Stimulated activated CD4-positive, alpha-beta T cell treated with anti-CD3 and anti-CD28 coated beads, Interleukin-12 subunit alpha, Interleukin-12 subunit beta, amount 100 ng/mL, for 48 hours (primary cell): ENCODE data around the gene KIF4A.
"Not testable (repeated sequence)": the region's sequence is repeated elsewhere in the genome, so short reads cannot be mapped to it uniquely, and the experiment has no call there.

ENCODE experiments used
- DNase-seq, 3 donors: peaks; one replicate each; pipeline ENCODE4 v3.0.0-alpha.2; 2020; ENCODE audit warnings: low read depth in 2 of 3, low spot score in 1 of 3

The KIF4A gene, protein sequence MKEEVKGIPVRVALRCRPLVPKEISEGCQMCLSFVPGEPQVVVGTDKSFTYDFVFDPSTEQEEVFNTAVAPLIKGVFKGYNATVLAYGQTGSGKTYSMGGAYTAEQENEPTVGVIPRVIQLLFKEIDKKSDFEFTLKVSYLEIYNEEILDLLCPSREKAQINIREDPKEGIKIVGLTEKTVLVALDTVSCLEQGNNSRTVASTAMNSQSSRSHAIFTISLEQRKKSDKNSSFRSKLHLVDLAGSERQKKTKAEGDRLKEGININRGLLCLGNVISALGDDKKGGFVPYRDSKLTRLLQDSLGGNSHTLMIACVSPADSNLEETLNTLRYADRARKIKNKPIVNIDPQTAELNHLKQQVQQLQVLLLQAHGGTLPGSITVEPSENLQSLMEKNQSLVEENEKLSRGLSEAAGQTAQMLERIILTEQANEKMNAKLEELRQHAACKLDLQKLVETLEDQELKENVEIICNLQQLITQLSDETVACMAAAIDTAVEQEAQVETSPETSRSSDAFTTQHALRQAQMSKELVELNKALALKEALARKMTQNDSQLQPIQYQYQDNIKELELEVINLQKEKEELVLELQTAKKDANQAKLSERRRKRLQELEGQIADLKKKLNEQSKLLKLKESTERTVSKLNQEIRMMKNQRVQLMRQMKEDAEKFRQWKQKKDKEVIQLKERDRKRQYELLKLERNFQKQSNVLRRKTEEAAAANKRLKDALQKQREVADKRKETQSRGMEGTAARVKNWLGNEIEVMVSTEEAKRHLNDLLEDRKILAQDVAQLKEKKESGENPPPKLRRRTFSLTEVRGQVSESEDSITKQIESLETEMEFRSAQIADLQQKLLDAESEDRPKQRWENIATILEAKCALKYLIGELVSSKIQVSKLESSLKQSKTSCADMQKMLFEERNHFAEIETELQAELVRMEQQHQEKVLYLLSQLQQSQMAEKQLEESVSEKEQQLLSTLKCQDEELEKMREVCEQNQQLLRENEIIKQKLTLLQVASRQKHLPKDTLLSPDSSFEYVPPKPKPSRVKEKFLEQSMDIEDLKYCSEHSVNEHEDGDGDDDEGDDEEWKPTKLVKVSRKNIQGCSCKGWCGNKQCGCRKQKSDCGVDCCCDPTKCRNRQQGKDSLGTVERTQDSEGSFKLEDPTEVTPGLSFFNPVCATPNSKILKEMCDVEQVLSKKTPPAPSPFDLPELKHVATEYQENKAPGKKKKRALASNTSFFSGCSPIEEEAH

DNA sequence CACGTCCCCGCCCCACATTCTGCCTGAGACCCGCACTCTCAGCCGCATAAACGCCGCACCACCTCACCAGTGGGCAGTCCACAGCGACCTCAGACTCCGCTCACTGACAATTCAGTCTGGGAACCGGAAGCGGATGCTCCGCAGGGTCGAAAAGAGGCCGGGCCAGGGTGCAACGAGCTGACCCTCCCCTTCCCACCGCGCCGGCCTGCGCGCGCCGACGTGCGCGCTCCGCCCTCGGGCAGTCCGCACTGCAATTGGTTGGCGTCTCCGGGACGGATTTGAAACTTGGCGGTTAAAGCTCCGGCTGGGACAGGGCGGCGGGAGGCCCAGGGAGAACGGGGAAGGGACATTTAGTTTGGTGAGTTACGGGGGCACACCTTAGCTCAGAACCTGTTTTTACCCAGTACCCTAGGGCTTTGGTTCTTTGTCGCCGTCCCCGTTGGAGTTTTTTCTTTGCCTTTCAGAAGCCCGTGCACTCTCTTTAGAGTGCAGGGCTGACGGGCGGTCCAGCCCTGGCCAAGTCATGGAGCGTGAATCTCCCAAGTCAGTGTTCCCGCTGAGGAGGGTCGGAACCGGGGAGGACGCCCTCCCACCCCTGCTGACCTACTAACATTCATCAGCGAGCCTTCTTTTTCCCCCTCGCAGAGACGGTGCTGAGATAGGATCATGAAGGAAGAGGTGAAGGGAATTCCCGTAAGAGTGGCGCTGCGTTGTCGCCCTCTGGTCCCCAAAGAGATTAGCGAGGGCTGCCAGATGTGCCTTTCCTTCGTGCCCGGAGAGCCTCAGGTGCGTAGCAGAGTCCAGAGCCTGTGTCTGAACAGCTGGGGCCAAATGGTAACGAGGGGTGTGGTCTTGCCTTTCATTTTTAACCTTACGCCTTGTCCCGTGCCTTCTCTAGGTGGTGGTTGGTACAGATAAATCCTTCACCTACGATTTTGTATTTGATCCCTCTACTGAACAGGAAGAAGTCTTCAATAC lies at the start of gene KIF4A, which contains the start of gene PDZD11:
Gene KIF4A (plus strand): TSS at position 312 of the 978 bp plus-strand sequence. CDS start 355 bp downstream, at position 667.
Gene PDZD11 (minus strand): TSS at position 135 of the 978 bp plus-strand sequence. CDS start 586 bp downstream, outside the sequence.
- DNase-seq, result peak; percentile 61 to 70 (median 68)

DNA sequence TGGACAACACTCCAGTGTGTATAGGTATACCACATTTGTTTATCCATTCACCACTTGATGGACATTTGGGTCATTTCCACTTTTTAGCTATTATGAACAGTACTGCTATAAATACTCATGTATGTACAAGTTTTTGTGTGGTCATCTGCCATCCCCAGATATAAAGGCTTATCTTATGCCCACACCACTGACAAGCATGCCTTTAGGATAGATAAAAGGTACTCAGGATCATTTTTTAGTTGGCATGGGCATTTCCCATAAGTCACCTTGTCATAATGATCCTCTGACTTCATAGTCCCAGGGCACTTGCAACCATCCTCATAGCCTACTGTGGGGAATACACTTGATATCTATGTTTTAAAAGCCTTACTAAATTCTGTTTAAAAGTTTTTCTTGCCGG lies 49.2 kb upstream of the KIF4A start:
- no peak for DNase-seq

DNA sequence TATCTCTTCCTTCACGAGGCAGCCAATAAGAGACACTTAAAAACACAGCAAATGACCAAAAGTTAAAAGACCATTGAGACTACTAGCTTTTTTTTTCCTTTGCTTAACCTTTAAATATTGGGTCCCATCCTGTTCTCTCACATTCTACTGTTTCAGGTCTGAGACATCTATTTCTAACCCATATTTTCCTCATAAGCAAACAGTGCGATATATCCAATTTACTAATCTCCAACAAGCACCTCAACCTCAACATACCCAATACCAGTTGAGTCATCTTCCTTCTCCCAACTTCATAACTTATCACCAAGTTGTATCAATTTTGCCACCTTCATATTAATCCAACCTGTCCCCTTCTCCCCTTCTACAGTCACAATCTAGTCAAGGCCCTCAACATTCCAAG lies 48.4 kb upstream of the KIF4A start:
- no peak for DNase-seq

GRCh38 chrX:70243601-70244000 lies 46.3 kb upstream of the KIF4A start:
- not testable (repeated sequence) for DNase-seq

GRCh38 chrX:70244881-70245280 lies 45.0 kb upstream of the KIF4A start:
- no peak for DNase-seq

DNA sequence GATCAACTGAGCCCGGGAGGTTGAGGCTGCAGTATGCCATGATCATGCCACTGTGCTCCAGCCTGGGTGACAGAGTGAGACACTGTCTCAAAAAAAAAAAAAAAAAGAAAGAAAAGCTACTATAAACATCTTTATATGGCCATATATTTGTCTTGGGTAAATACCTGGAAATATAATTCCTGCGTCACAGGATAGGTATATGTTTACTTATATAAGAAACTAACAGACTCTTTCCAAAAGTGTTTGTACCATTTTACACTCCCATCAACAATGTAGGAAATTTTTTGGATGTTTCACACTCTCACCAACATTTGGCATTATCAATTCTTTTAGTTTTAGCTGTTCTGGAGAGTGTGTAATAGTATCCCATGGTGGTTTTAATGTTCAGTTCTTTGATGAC lies 42.7 kb upstream of the KIF4A start:
- no peak for DNase-seq

- no peak for DNase-seq
Measured at GRCh38 chrX:70252491-70252890, 37.4 kb upstream of the KIF4A start.

DNA sequence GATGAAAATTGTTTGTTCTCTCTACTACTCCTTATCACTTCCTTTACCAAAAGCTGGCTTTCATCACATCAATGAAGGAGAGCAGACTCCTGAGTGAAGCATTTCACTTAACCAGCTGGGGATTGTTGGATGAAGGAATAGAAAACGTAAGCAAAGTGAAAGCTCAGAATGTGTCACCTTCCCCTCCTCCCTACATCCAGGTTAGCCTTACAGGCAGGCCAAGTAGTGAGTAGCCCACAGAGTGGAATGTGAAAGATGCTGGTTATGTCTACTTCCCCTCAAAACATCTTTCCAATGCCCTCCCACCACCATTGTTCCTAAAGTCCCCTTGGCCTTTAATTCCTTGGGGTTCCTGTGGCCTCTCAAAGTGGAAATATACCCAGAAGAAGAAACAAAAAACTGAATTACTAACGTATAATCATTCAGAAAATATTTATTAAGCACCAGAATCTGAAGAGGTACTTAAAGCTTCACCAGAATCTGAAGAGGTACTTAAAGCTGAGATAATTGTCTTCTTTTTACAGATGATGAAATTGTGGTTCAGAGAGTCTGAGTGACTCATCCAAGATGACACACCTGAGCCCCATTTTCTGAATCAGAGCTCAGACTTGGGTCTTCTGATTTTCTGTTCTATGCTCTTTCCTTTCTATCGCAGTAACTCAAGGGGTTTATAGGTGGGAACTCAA lies 36.4 kb upstream of the KIF4A start:
- DNase-seq, result no peak

DNA sequence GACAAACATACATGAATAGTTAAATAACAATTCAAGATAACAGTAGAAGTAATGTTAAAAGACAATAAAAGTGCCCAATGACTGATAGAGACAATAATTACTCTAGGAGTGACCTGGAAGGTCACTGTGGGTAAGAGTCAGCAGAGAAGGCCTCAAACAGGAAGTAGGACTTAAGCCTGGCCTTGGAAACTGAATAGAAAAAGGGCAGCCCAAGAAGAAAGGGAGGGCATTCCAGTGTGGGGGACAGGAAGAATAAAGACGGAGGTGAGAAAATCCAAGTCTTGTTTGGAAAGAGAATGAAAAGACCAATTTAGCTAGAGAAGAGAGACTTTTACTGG lies 35.9 kb upstream of the KIF4A start:
- DNase-seq, result no peak

DNA sequence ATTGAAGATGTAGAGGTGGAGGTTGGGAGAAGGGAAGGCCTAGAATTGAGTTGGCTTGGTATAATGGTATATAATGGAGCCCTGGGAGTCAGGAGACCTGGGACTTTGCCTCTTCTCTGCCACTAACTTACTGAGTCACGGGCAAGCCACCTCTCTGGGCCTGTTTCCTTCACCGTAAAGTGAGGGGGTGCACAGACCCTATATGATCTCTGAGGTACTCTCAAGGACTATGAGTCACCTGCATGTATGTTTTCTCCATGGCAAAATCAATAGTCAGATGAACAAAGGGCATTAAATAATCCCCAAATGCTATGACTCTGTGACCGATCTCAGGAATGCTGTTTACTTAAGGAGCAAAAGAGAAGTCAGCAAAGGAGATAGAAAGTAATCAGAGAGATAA lies 35.0 kb upstream of the KIF4A start:
- DNase-seq, result no peak

GRCh38 chrX:70255452-70255851 lies 34.5 kb upstream of the KIF4A start:
- no peak for DNase-seq

- no peak for DNase-seq
Measured at GRCh38 chrX:70257423-70258288, 32.2 kb upstream of the KIF4A start.

DNA sequence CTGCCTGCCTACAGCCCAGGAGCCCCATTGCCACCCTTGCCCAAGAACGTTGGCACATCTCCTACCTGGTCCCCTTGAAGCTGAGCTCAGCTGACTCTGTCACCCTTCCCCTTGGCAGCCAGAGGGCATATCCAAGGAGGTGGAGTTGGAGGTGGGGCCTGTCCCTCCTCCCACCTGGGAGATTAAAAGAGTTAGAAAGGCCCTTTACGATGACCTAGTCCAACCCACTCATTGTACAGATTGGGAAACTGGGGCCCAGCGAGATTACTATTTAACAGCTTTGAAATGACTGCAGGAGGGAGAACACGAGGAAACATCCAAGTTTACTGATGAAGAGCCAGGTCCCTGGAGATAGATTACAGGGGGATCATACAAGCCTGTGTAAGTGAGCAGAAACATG lies 29.8 kb upstream of the KIF4A start, which contains the start of gene P2RY4:
Gene P2RY4 (minus strand): TSS at position 101 of the 400 bp plus-strand sequence. CDS start 580 bp downstream, outside the sequence.
- DNase-seq, result no peak

GRCh38 chrX:70262952-70263567 lies 26.8 kb upstream of the KIF4A start:
- DNase-seq, result peak; percentile 1 to 48 (median 5)

DNA sequence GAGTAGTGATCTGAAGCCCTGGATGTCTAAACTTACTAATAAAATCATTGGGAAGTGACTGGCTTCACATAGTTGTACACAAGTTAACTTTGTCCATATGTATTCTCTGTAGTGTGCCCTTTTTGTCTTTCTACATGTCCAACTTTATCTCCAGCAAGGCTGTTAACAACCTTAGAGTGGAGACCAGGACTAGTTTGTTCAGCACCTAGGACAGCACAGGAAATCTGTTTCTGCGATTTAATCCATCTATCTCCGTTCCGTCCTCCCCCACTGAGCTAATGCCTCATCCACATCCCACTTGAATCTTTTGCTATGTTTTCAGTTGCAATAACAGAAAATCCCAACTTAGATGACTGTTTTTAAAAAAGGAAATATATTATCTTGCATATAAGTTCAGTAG lies 25.1 kb upstream of the KIF4A start:
- DNase-seq, result no peak

DNA sequence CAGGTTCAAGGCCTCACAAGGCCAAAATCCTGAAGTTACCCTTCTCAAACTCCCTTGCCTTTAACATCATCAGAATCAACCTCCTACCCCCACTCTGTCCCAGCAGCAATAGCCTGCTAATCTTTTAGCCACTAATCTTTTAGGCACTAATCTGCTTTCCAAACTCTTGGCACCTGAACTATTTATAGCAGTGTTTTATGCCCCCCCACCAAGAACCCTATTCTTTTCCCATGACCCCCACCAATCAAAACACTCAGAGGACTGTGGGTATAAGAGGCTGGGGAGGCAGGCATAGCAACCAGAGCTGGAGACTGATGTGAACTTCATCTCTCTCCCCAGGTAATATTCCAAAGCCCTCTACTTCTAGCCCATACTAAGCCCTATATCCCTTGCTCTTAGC lies 21.9 kb upstream of the KIF4A start, which contains the start of gene ARR3:
Gene ARR3 (plus strand): TSS at position 301 of the 400 bp plus-strand sequence. CDS start 1,052 bp downstream, outside the sequence.
- DNase-seq, result no peak

- DNase-seq, result not testable (repeated sequence)
Measured at GRCh38 chrX:70274029-70274428, 15.9 kb upstream of the KIF4A start.

DNA sequence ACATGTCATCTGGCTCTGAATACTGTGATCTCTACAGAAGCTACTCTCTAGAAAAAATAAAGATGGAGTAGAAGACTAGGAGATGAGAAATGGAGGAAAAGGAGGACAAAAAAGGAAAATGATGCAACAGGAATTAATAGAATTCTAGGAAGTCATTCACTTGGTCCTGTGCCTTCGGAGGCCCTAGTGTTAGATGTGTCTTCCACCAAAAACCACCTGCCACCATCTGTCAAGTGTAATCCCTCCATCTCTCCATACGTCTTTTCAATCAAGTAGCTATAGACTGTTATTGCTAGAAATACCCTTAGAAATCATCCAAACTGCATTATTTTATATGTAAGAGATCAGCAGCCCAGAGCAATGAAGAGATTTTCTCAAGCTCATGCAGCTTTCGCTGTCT lies 10.8 kb upstream of the KIF4A start:
- no peak for DNase-seq
